Dendritic cell treated with granulocyte-macrophage colony-stimulating factor and Interleukin-4, amounts not matched to agents 40 ng/mL and 50 ng/mL, for 4 days (primary cell): ENCODE measurements around the gene KRTAP4-4.

Experiments used
- H3K27ac Mint-ChIP-seq: one replicate; pipeline ENCODE4 v1.8.0; 2022; ENCODE audit warnings: mild to moderate bottlenecking, mixed read lengths
- H3K27me3 Mint-ChIP-seq: one replicate; pipeline ENCODE4 v1.8.0; 2022; ENCODE audit warnings: mild to moderate bottlenecking, mixed read lengths
- H3K36me3 Mint-ChIP-seq: one replicate; pipeline ENCODE4 v1.8.0; 2022; ENCODE audit warnings: low read depth, mixed read lengths
- H3K4me1 Mint-ChIP-seq: one replicate; pipeline ENCODE4 v1.8.0; 2022; ENCODE audit warnings: low read depth, mixed read lengths
- H3K4me3 Mint-ChIP-seq: one replicate; pipeline ENCODE4 v1.8.0; 2022; ENCODE audit warnings: mild to moderate bottlenecking, moderate library complexity, mixed read lengths
- H3K9me3 Mint-ChIP-seq: one replicate; pipeline ENCODE4 v1.8.0; 2022; ENCODE audit warnings: mixed read lengths
- intact Hi-C: fragments of 100-400 bp; cut with micrococcal nuclease; formaldehyde crosslinking; loops from one replicate; pipeline ENCODE4 v1.15.0; 2022

The KRTAP4-4 gene

GRCh38 chr17:41111151-41111885 is 49.2 kb downstream of the KRTAP4-4 start:
- Mint-ChIP-seq H3K4me3 (no peak overlapping the region), H3K36me3 (no peaks in the 10 kb centered on the region)

More at GRCh38 chr17:41111151-41111885, 49.2 kb downstream of the KRTAP4-4 start:
- H3K27ac Mint-ChIP-seq, result no peak overlapping the region
- H3K9me3 Mint-ChIP-seq, result peaks cover 9% of the 10 kb centered on the region
- H3K4me1 Mint-ChIP-seq, result peaks cover 11% of the 10 kb centered on the region
- H3K27me3 Mint-ChIP-seq, result peaks cover 1% of the 10 kb centered on the region
- intact Hi-C loops, result no loop called here
